Mucosa of rectum (tissue), 2 donors: ENCODE data around the gene PPM1F.

Source experiments
- H3K27ac ChIP-seq, 2 donors: one replicate each; pipeline ENCODE4 v1.7.0; 2013; ENCODE audit warnings: inconsistent platforms in 2 of 2, low read depth in 2 of 2, low read length in 2 of 2
- H3K27me3 ChIP-seq, 2 donors: one replicate each; pipeline ENCODE4 v1.7.0; 2013; ENCODE audit warnings: low read length in 2 of 2; ENCODE audit not compliant: control insufficient read depth in 2 of 2, insufficient read depth in 2 of 2
- H3K36me3 ChIP-seq, 2 donors: one replicate each; pipeline ENCODE4 v1.7.0; 2013; ENCODE audit warnings: low read length in 2 of 2; ENCODE audit not compliant: control insufficient read depth in 2 of 2, insufficient read depth in 2 of 2
- H3K4me1 ChIP-seq, 2 donors: one replicate each; pipeline ENCODE4 v1.7.0; 2013; ENCODE audit warnings: low read length in 2 of 2, mild to moderate bottlenecking in 1 of 2; ENCODE audit not compliant: control insufficient read depth in 2 of 2, insufficient read depth in 2 of 2
- H3K4me3 ChIP-seq, 2 donors: one replicate each; pipeline ENCODE4 v1.7.0; 2013; ENCODE audit warnings: low read length in 2 of 2
- H3K9ac ChIP-seq, 2 donors: one replicate each; pipeline ENCODE4 v1.7.0; 2013; ENCODE audit warnings: low read length in 2 of 2, low read depth in 1 of 2, mild to moderate bottlenecking in 1 of 2
- H3K9me3 ChIP-seq, 2 donors: one replicate each; pipeline ENCODE4 v1.7.0; 2013; ENCODE audit warnings: low read length in 2 of 2; ENCODE audit not compliant: control insufficient read depth in 2 of 2
- donor health status: healthy.
- donor health status: Normal muscosa, but diverticular disease.

Gene PPM1F, protein sequence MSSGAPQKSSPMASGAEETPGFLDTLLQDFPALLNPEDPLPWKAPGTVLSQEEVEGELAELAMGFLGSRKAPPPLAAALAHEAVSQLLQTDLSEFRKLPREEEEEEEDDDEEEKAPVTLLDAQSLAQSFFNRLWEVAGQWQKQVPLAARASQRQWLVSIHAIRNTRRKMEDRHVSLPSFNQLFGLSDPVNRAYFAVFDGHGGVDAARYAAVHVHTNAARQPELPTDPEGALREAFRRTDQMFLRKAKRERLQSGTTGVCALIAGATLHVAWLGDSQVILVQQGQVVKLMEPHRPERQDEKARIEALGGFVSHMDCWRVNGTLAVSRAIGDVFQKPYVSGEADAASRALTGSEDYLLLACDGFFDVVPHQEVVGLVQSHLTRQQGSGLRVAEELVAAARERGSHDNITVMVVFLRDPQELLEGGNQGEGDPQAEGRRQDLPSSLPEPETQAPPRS

GRCh38 chr22:21952586-21953571, at the start of gene PPM1F:
TSS of gene PPM1F (minus strand) at chr22:21952848. CDS start at chr22:21946048, 6,800 bp downstream.
- Histone ChIP-seq H3K4me1 (peaks cover 6 to 9% of the 10 kb centered on the region in 2 donors), H3K9ac (peak within 1 kb of the TSS; percentile 70 to 71), H3K27ac (peak within 1 kb of the TSS in 1 of 2 donors; percentile 43), H3K4me3 (peak within 1 kb of the TSS; percentile 77 to 79), H3K36me3 (no peaks in the 10 kb centered on the region), H3K9me3 (no peaks in the 10 kb centered on the region), H3K27me3 (no peaks in the 10 kb centered on the region)

DNA sequence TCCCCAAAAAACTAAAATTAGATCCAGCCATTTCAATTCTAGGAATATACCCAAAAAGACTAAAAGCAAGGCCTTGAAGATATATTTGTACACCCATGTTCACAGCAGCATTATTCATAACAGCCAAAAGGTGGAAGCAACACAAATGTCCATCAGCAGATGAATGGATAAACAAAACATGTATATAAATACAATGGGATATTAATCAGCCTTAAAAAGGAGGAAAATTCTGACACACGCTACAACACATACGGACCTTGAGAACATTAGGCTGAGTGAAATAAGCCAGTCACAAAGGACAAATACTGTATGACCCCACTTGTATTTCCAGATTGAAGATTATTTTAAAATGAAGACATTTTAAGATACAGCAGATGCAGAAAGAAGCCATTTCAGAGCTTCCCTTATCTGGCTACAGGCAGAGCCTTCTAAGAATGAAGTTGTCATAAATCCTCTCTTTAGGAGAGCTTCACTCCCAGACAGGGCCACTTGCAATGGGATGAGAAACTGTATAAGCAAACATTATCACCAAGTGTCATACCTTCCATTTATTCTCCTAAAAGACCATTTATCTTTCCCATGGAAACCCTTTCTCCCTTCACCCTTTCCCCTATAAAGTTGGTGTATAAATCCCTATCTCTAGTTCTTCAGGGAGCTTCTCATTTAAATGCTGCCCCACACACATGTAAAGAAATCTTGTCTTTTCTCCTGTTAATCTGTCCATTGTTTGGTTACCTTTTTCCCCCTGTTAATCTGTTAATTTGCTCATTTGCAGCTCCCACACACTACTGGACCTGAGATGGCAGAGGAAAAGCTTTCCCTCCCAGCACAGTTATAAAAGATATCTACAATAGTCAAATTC, 49.2 kb upstream of the PPM1F start:
- H3K27ac ChIP-seq, result no peak overlapping the region
- no peaks in the 10 kb centered on the region for H3K36me3 ChIP-seq
- H3K27me3 ChIP-seq, result peaks cover 0 to 10% of the 10 kb centered on the region in 2 donors
- no peaks in the 10 kb centered on the region for H3K9me3 ChIP-seq
- no peaks in the 10 kb centered on the region for H3K4me1 ChIP-seq
- no peak overlapping the region for H3K9ac ChIP-seq
- no peak overlapping the region for H3K4me3 ChIP-seq

DNA sequence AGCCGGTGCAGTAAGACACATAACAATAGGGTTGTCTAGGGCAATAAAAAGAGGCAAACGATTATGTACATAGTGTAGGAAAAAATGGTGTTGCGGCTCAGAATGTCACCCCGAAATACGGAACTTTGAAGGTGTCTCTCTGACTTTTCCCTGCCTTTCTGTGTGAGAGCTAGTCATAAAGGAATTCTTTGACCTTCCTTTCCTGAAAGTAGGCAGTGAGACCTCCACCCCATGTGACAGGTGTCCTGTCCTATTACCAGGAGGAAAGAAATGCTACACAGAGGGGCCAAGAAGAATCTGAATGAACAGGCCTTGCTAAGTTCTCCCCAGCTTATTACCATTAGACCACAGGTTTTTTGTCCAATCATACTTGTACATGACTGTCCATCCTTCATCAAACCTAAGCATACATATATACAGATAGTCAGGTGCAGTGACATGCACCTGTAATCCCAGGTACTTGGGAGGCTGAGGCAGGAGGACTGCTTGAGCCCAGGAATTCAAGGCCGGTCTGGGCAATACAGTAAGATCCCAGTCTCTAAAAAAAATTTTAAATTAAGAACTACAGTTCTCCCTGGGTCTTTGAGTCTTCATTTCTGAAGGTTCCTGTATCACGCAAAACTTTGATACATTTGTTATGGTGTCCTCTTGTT, 46.1 kb upstream of the PPM1F start:
- no peak overlapping the region for H3K9ac ChIP-seq
- H3K36me3 ChIP-seq, result no peaks in the 10 kb centered on the region
- peaks cover 0 to 10% of the 10 kb centered on the region in 2 donors for H3K27me3 ChIP-seq
- no peaks in the 10 kb centered on the region for H3K9me3 ChIP-seq
- no peak overlapping the region for H3K27ac ChIP-seq
- H3K4me3 ChIP-seq, result no peak overlapping the region
- no peaks in the 10 kb centered on the region for H3K4me1 ChIP-seq

DNA sequence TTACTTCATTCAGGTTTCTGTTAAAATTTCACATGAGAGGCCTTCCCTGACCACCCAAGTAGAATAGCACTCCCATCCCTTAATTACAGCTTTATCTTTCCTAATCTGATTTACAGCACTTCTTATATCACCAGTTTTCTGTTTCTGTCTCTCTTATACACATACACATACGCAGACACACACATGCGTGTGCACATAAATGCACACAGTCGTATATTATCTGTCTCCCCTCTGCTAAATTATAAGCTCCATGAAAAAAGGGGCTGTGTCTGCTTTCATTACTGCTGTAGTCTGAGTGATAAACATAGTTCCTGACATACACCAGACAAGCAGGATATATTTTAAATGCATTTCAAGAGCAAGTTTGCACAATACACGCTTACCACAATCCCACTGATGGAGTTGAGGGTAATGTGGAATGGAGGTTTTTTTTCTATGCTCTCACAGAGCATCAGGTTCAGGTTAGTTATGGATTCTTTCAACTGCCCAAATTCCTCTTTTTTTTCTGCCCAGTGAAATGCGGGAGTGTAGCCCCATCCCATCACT, 43.6 kb upstream of the PPM1F start:
- Histone ChIP-seq H3K27ac (no peak overlapping the region), H3K9me3 (no peaks in the 10 kb centered on the region), H3K4me3 (no peak overlapping the region), H3K27me3 (peaks cover 0 to 10% of the 10 kb centered on the region in 2 donors), H3K4me1 (no peaks in the 10 kb centered on the region), H3K36me3 (no peaks in the 10 kb centered on the region), H3K9ac (no peak overlapping the region)

GRCh38 chr22:21995660-21996059, 43.0 kb upstream of the PPM1F start:
- Histone ChIP-seq H3K36me3 (no peaks in the 10 kb centered on the region), H3K27me3 (peaks cover 0 to 10% of the 10 kb centered on the region in 2 donors), H3K9me3 (no peaks in the 10 kb centered on the region), H3K27ac (no peak overlapping the region), H3K4me1 (no peaks in the 10 kb centered on the region), H3K4me3 (no peak overlapping the region), H3K9ac (no peak overlapping the region)

- H3K4me3 ChIP-seq, result no peak overlapping the region
- no peaks in the 10 kb centered on the region for H3K9me3 ChIP-seq
- no peak overlapping the region for H3K9ac ChIP-seq
- no peaks in the 10 kb centered on the region for H3K4me1 ChIP-seq
- H3K27ac ChIP-seq, result no peak overlapping the region
- peaks cover 0 to 10% of the 10 kb centered on the region in 2 donors for H3K27me3 ChIP-seq
- H3K36me3 ChIP-seq, result no peaks in the 10 kb centered on the region
Observed at GRCh38 chr22:21994881-21995444, 42.3 kb upstream of the PPM1F start.

DNA sequence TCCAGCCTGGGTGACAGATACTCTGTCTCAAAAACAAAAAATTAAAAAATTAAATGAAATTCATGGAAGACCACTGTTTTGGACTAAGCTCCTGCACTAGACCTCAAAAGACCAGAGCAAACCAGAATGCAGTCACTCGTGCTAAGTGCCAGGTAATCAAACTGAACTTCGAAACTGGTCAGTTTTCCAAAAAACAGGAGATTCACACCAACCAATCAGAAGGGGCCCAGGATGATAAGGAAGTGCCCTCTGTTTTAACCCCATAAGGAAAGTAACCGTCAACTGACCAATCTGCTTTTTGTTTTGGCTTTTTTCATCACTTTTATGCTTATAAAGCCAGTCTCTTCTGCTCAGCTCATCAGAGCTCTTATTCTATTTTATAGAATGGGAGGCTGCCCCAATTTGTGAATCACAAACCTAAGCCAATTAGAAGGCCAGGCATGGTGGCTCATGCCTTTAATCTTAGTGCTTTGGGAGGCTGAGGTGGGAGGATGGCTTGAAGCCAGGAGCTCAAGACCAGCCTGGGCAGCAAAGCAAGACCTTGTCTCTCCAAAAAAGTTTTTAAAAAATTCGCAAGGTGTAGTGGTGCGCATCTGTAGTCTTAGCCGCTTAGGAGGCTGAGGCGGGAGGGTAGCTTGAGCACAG, 40.1 kb upstream of the PPM1F start:
- no peak overlapping the region for H3K27ac ChIP-seq

DNA sequence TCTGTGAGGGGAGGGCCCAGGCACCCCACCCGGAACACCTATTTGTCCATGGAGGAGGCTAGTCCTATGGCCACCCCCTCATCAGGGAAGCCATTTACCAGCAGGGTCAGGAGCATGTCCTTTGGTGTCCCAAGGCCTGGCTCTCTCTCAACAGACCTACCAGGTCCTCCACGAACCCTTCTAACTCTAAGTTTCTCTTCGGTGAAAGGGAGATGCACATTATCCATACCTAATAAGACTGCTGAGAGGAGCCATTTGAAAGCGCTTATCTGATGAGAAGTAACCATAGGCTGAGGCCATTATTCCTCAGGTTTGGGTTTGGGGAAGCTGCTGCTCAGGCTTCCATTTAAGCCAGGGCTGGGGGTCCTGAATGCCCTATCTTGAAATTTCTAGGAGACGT, 39.1 kb upstream of the PPM1F start:
- H3K9me3 ChIP-seq, result no peaks in the 10 kb centered on the region
- H3K9ac ChIP-seq, result no peak overlapping the region
- no peaks in the 10 kb centered on the region for H3K36me3 ChIP-seq
- H3K4me1 ChIP-seq, result no peaks in the 10 kb centered on the region
- peaks cover 0 to 3% of the 10 kb centered on the region in 2 donors for H3K27me3 ChIP-seq
- H3K27ac ChIP-seq, result no peak overlapping the region
- no peak overlapping the region for H3K4me3 ChIP-seq

More for the DNA sequence above, 40.1 kb upstream of the PPM1F start:
- Histone ChIP-seq H3K27me3 (peaks cover 3% of the 10 kb centered on the region in 2 donors), H3K4me3 (no peak overlapping the region), H3K4me1 (no peaks in the 10 kb centered on the region), H3K9ac (no peak overlapping the region), H3K9me3 (no peaks in the 10 kb centered on the region), H3K36me3 (no peaks in the 10 kb centered on the region)
